ENCODE data around the gene PCYT1A.

Gene PCYT1A

DNA sequence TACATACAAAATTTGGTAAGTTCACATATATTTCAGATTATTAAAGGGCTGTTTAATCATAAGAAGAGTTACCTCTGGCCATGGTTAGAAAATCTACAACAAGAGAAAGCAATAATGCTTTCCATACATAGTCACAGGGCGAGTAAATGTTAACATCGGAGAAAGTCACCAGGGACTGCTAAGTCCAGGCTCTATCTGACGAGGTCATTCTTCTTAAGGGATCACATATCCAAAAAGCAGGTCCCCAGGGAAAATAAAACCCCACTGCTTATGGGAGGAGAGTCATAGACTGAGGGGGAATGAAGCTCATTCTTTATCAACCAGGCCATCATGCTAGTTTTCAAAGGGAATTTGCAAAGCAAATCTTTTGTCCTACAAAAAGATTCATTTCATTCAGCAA lies 3.1 kb downstream of the PCYT1A start:
- no peak overlapping the region for H3K4me3 ChIP-seq (ENCODE audit: low read depth, low read length)
- TF ChIP-seq, protein P1, sequence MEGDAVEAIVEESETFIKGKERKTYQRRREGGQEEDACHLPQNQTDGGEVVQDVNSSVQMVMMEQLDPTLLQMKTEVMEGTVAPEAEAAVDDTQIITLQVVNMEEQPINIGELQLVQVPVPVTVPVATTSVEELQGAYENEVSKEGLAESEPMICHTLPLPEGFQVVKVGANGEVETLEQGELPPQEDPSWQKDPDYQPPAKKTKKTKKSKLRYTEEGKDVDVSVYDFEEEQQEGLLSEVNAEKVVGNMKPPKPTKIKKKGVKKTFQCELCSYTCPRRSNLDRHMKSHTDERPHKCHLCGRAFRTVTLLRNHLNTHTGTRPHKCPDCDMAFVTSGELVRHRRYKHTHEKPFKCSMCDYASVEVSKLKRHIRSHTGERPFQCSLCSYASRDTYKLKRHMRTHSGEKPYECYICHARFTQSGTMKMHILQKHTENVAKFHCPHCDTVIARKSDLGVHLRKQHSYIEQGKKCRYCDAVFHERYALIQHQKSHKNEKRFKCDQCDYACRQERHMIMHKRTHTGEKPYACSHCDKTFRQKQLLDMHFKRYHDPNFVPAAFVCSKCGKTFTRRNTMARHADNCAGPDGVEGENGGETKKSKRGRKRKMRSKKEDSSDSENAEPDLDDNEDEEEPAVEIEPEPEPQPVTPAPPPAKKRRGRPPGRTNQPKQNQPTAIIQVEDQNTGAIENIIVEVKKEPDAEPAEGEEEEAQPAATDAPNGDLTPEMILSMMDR (conservative IDR thresholded peaks at IDR 0.05; ENCODE audit: low read depth, low read length) = no peak
- no peak for DNase-seq (ENCODE audit: low read depth)

DNA sequence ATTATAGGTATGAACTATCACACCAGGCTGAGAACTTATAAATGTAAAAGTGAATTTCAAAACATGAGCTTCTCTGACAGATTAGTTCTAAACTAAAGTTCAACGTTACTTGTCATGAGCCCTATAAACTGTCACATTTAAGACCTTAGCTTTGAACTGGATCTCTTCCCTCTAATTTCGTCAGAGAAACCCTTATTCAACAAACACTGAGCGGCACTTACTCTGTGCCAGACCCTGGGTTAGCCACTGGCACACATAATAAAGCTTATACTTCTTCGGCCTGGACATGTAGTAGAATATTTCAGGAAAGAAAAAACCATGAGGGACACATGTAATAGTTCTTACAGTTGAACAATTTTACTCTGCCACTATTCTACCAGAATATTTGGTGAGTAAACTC lies 5.6 kb downstream of the PCYT1A start:
- no peak overlapping the region for H3K4me3 ChIP-seq (ENCODE audit: low read depth, low read length)
- TF ChIP-seq, protein P1 (conservative IDR thresholded peaks at IDR 0.05; ENCODE audit: low read depth, low read length) = no peak
- no peak for DNase-seq (ENCODE audit: low read depth)

DNA sequence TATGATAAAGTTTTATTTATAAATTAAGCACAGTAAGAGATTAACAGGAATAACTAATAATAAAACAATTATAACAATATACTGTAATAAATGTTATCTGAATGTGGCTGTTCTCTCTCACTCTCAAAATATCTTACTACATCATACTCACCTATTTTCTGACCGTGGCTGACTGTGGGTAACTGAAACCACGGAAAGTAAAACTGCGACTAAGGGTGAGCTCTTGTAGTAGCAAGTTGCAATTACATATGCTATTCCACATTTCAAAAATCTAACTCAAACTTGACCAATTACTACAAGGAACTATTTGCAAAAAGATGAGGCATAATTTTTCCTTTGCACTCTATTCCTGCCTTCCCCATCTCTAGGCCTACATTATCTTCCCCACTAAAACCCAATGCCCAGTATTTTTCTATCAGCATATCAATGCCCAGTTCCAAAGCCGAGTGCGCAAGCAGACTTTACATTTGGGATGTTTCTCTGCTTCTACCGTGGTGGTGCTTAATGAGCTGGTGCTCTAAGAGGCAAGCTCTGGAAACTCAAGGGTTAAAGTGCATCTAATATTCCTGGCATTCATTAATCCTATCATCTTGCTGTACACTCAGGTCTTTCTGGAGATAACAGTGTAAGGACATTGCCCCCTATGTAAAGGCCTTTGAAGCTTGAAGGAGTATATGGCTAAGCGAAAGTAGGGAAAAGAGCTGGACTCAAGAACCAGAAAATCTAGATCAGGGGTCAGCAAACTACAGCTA lies 6.7 kb downstream of the PCYT1A start:
- DNase-seq (ENCODE audit: low read depth) = no peak
- no peak overlapping the region for H3K4me3 ChIP-seq (ENCODE audit: low read depth, low read length)
- TF ChIP-seq, protein P1 (conservative IDR thresholded peaks at IDR 0.05; ENCODE audit: low read depth, low read length) = no peak

DNA sequence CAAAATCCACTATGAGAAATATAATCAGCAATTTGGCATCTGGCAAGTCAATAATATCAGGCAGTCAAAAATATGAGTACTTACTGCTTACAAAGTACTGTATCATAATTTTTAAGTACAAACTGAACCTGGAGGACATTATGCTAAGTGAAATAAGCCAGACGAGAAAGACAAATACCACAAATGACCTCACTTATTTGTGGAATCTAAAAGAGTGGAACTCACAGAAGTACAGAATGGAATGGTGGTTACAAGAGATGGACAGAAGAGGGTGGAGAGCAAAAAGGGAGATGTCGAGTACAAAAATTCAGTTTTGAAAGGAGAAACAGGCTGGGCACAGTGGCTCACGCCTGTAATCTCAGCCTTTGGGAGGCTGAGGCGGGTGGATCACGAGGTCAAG lies 12.4 kb downstream of the PCYT1A start:
- TF ChIP-seq, protein P1 (conservative IDR thresholded peaks at IDR 0.05; ENCODE audit: low read depth, low read length) = no peak
- no peak overlapping the region for H3K4me3 ChIP-seq (ENCODE audit: low read depth, low read length)
- DNase-seq (ENCODE audit: low read depth) = peak; percentile 42

DNA sequence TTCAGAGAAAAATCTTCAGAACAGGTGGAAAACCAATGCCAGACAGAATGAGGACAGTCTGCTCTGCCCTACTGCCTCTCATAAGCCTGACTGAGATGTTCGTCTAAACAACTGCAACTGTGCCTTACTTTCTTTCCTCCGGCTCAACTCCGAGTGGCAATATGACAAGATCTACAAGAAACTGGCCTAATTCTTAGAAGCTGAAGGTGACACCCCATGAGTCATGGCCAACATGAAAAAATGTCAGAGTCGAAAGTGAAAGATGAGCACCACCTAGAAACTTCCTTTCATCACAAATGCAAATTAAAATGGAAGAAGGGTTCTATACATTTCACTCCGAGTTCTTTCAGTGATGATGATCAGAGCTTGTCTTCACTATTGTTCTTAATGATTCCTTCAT lies 12.9 kb downstream of the PCYT1A start:
- H3K4me3 ChIP-seq (ENCODE audit: low read depth, low read length) = no peak overlapping the region
- TF ChIP-seq, protein P1 (conservative IDR thresholded peaks at IDR 0.05; ENCODE audit: low read depth, low read length) = no peak
- peak; percentile 53 for DNase-seq (ENCODE audit: low read depth)

DNA sequence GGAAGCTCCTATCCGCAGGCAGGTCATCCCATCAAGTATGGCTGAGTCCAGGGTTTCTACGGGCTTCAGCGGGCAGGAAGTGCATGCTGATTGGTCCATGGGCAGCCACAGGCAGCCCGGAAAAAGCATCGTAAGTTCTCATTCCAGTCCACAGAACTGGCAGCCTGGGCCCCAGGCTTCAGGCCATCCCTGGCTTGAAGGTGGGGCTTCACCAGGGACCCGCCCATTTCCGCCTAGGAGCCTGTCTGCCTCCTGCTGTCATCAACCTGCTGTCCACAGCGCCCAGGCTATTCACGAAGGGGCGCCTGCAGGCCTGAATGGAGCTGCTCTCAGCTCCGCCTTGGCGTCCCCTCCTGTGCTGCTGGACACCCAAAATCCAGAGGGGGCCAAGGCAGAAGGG lies 13.9 kb downstream of the PCYT1A start:
- TF ChIP-seq, protein P1 (conservative IDR thresholded peaks at IDR 0.05; ENCODE audit: low read depth, low read length) = no peak
- H3K4me3 ChIP-seq (ENCODE audit: low read depth, low read length) = no peak overlapping the region
- no peak for DNase-seq (ENCODE audit: low read depth)

DNA sequence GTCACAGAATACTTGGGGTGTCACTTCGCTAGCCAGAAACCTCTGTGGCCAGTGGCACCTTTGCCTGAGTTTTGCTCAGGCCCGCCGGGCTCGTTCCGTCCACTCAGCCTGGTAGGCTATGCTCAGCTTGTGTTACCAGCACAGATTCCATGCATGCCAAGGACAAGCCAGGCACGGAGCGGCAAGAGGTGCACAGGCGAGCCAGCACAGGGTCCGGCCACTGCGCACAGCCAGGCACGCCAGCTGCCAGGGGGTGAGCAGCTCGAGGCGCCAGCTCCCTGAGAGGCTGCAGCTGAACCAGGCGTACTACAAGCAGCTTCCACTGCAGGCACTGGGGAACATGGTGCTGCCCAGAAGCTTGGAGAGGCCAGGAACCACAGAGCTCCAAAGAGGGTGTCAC lies 14.7 kb downstream of the PCYT1A start:
- H3K4me3 ChIP-seq (ENCODE audit: low read depth, low read length) = no peak overlapping the region
- DNase-seq (ENCODE audit: low read depth) = no peak
- TF ChIP-seq, protein P1 (conservative IDR thresholded peaks at IDR 0.05; ENCODE audit: low read depth, low read length) = no peak
